ENCODE results near the gene IGSF6.
"Not testable (repeated sequence)": the region's sequence is repeated elsewhere in the genome, so short reads cannot be mapped to it uniquely, and the experiment has no call there.

Gene IGSF6

GRCh38 chr16:21610766-21611165, 41.6 kb downstream of the IGSF6 start:
- TF ChIP-seq POLR2A (IDR thresholded peaks at IDR 0.05; ENCODE audit: low read length) (no peak), GATA1 (IDR thresholded peaks at IDR 0.05; ENCODE audit: low read depth, low read length) (no peak)
- no peak for DNase-seq

- TF ChIP-seq GATA1 (IDR thresholded peaks at IDR 0.05; ENCODE audit: low read depth, low read length) (no peak), POLR2A (IDR thresholded peaks at IDR 0.05; ENCODE audit: low read length) (no peak)
- no peak for DNase-seq
Observed at GRCh38 chr16:21610006-21610544, 42.3 kb downstream of the IGSF6 start.

- peak; percentile 62 to 70 for DNase-seq
- TF ChIP-seq GATA1 (IDR thresholded peaks at IDR 0.05; ENCODE audit: low read depth, low read length): no peak
- TF ChIP-seq POLR2A (IDR thresholded peaks at IDR 0.05; ENCODE audit: low read length): no peak
Observed at GRCh38 chr16:21608639-21609328, 43.6 kb downstream of the IGSF6 start.

GRCh38 chr16:21605848-21606247, 46.6 kb downstream of the IGSF6 start:
- DNase-seq: not testable (repeated sequence)

GRCh38 chr16:21603928-21604327, 48.5 kb downstream of the IGSF6 start:
- TF ChIP-seq POLR2A (IDR thresholded peaks at IDR 0.05; ENCODE audit: low read length) (no peak), GATA1 (IDR thresholded peaks at IDR 0.05; ENCODE audit: low read depth, low read length) (no peak)
- DNase-seq: no peak

- DNase-seq: no peak
- no peak for TF ChIP-seq GATA1 (IDR thresholded peaks at IDR 0.05; ENCODE audit: low read depth, low read length)
- TF ChIP-seq POLR2A (IDR thresholded peaks at IDR 0.05; ENCODE audit: low read length): no peak
Observed at GRCh38 chr16:21602785-21603184, 49.6 kb downstream of the IGSF6 start.

GRCh38 chr16:21600031-21600773, 52.2 kb downstream of the IGSF6 start:
- peak; percentile 73 to 84 for DNase-seq
- peak; percentile 30 for TF ChIP-seq POLR2A (IDR thresholded peaks at IDR 0.05; ENCODE audit: low read length)
- TF ChIP-seq GATA1 (IDR thresholded peaks at IDR 0.05; ENCODE audit: low read depth, low read length): no peak

GRCh38 chr16:21599122-21600030, 53.0 kb downstream of the IGSF6 start, which contains the start of gene METTL9:
TSS of gene METTL9 (plus strand) at chr16:21599577. CDS start at chr16:21599734, 157 bp downstream.
- peak; percentile 97 to 99 for DNase-seq
- TF ChIP-seq GATA1 (IDR thresholded peaks at IDR 0.05; ENCODE audit: low read depth, low read length) (no peak), POLR2A (IDR thresholded peaks at IDR 0.05; ENCODE audit: low read length) (peak; percentile 98)

- peak; percentile 63 to 72 for DNase-seq
- TF ChIP-seq POLR2A (IDR thresholded peaks at IDR 0.05; ENCODE audit: low read length): no peak
- no peak for TF ChIP-seq GATA1 (IDR thresholded peaks at IDR 0.05; ENCODE audit: low read depth, low read length)
Observed at GRCh38 chr16:21598701-21599121, 53.7 kb downstream of the IGSF6 start.

- TF ChIP-seq GATA1 (IDR thresholded peaks at IDR 0.05; ENCODE audit: low read depth, low read length) (no peak), POLR2A (IDR thresholded peaks at IDR 0.05; ENCODE audit: low read length) (no peak)
- no peak for DNase-seq
Observed at GRCh38 chr16:21598206-21598605, 54.2 kb downstream of the IGSF6 start.

- no peak for DNase-seq
- TF ChIP-seq GATA1 (IDR thresholded peaks at IDR 0.05; ENCODE audit: low read depth, low read length) (no peak), POLR2A (IDR thresholded peaks at IDR 0.05; ENCODE audit: low read length) (no peak)
Observed at GRCh38 chr16:21597561-21598030, 54.8 kb downstream of the IGSF6 start.

- DNase-seq: no peak
- TF ChIP-seq POLR2A (IDR thresholded peaks at IDR 0.05; ENCODE audit: low read length): no peak
- TF ChIP-seq GATA1 (IDR thresholded peaks at IDR 0.05; ENCODE audit: low read depth, low read length): no peak
Observed at GRCh38 chr16:21593530-21594289, 58.7 kb downstream of the IGSF6 start.

- no peak for TF ChIP-seq POLR2A (IDR thresholded peaks at IDR 0.05; ENCODE audit: low read length)
- TF ChIP-seq GATA1 (IDR thresholded peaks at IDR 0.05; ENCODE audit: low read depth, low read length): no peak
Observed at GRCh38 chr16:21592191-21592590, 60.2 kb downstream of the IGSF6 start.

More at GRCh38 chr16:21592191-21592590, 60.2 kb downstream of the IGSF6 start:
- DNase-seq: no peak
